BE2C (cell line): ENCODE data around the gene AGRN.

Experiments
- DNase-seq: peaks from one replicate; pipeline ENCODE4 v3.0.0-alpha.2; 2020
- H3K27me3 ChIP-seq: fragments of 250-450 bp; sonication (Bioruptor Pico); 2 replicates; pipeline ENCODE4 v1.5.1; 2020; ENCODE audit warnings: mild to moderate bottlenecking
- H3K36me3 ChIP-seq: fragments of 250-450 bp; sonication (Bioruptor Pico); 2 replicates; pipeline ENCODE4 v1.5.1; 2020; ENCODE audit warnings: mild to moderate bottlenecking
- H3K4me1 ChIP-seq: fragments of 250-450 bp; sonication (Bioruptor Pico); 2 replicates; pipeline ENCODE4 v1.5.1; 2020
- H3K4me3 ChIP-seq: 2 replicates; pipeline ENCODE4 v1.5.1; 2011; ENCODE audit warnings: low read depth, low read length
- H3K9me3 ChIP-seq: fragments of 250-450 bp; sonication (Bioruptor Pico); 2 replicates; pipeline ENCODE4 v1.5.1; 2020
- TF ChIP-seq, protein P1 (sequence below): IDR thresholded peaks from 2 replicates; pipeline ENCODE4 v1.5.1; 2012; ENCODE audit warnings: mild to moderate bottlenecking, low read depth, low read length

AGRN gene

DNA sequence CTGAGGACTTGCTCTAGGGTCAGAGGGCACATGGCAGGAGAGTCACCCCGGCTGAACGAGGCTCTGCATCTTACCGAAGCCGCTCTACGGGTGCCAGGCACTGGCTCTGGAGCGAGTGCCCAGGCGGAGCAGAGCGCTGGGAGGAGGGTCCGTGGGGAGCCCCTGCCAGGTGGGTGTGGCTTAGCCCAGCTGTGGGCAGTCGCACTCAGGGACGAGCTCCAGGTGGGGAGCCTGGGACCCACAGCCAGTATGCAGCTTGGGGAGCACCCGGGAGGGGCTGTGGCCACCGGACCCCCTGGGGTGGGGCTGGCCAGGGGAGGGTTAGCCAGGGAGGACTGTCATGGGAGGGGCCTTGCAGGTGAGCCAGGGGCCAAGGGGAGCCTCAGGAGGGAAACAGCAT lies 3.8 kb downstream of the AGRN start:
- DNase-seq = no peak
- Histone ChIP-seq H3K36me3 (no peaks in the 10 kb centered on the region), H3K4me1 (peaks cover 7% of the 10 kb centered on the region), H3K9me3 (no peaks in the 10 kb centered on the region), H3K4me3 (no peak overlapping the region), H3K27me3 (peaks cover 10% of the 10 kb centered on the region)
- TF ChIP-seq, protein P1, sequence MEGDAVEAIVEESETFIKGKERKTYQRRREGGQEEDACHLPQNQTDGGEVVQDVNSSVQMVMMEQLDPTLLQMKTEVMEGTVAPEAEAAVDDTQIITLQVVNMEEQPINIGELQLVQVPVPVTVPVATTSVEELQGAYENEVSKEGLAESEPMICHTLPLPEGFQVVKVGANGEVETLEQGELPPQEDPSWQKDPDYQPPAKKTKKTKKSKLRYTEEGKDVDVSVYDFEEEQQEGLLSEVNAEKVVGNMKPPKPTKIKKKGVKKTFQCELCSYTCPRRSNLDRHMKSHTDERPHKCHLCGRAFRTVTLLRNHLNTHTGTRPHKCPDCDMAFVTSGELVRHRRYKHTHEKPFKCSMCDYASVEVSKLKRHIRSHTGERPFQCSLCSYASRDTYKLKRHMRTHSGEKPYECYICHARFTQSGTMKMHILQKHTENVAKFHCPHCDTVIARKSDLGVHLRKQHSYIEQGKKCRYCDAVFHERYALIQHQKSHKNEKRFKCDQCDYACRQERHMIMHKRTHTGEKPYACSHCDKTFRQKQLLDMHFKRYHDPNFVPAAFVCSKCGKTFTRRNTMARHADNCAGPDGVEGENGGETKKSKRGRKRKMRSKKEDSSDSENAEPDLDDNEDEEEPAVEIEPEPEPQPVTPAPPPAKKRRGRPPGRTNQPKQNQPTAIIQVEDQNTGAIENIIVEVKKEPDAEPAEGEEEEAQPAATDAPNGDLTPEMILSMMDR = no peak

DNA sequence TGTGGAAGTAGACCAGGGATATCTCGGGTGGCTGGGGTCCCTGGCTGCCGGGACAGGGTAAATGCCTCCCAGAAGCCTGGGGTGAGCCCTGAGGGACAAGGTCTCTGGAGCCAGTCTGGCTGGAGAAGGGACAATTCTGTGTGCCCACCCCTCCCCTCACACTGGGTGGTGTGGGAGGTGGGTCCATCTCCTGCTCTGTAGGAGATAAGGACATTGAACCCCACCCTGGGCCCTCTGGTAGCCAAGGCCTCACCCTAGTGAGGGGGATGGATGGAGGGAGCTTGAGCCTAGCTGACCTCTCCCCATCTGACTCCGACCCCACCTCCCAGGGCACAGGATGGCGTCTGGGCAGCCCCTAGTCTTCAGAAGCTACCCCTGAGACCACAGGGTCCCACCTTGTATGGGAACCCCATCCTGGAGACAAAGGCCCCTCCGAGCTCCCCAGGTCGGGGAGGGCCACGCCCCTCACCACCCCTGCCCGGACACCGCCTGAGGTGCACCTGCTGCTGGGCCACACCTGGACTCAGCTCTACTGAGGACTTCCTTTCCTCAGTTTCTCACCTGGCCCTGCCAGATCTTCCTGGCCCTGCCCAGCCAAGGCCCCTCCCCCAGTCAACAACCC lies 4.3 kb downstream of the AGRN start:
- DNase-seq = no peak
- TF ChIP-seq, protein P1 = no peak
- no peaks in the 10 kb centered on the region for H3K36me3 ChIP-seq
- no peak overlapping the region for H3K4me3 ChIP-seq
- peaks cover 7% of the 10 kb centered on the region for H3K4me1 ChIP-seq
- H3K27me3 ChIP-seq = peaks cover 10% of the 10 kb centered on the region
- H3K9me3 ChIP-seq = no peaks in the 10 kb centered on the region

DNA sequence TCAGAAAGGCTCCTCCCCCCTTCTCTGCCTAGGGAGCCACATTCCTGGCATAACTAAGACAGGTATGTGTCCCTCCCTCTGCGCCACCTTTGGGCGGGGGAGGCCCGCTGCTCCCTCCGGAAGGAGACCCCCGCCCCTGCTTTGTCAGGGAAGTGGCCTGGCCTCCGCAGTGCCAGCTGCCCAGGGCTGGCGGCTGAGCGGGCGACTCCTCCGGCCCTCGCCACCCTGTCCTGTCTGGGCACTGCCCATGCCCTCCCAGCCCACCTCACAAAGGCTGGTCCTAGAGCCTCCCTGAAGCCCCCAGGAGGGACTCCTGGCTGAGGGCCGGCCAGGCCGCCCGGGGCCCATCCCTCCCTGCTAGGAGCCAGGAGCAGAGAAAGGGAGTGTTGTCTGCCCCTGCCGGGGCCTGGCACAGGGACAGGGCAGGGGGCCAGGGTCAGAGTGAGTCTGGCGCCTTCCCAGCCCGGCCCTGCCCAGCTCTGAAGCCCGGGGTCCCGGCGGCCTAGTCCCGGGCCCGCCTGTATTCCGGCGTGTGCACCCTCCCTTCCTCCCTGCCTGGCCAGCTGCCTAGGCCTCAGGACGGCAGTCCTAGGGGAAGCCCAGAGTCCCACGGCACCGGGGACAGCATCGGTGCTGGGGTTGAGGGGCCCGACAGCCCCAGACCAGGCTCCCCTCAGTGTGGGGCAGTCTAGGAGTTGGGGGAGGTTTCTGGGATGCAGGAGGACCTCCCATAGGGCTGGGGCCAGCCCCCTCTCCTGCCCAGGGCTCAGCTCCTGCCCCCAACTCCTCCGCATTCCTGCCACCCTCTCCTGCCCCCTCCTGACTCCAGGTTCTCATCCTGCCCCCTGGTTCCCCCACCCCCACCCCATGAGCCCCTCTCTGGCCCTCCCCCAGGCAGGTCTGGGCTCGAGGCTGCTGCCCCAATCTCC lies 5.1 kb downstream of the AGRN start:
- no peaks in the 10 kb centered on the region for H3K36me3 ChIP-seq
- H3K9me3 ChIP-seq = no peaks in the 10 kb centered on the region
- H3K4me1 ChIP-seq = peaks cover 7% of the 10 kb centered on the region
- no peak for DNase-seq
- TF ChIP-seq, protein P1 = no peak
- H3K27me3 ChIP-seq = peaks cover 10% of the 10 kb centered on the region
- no peak overlapping the region for H3K4me3 ChIP-seq

DNA sequence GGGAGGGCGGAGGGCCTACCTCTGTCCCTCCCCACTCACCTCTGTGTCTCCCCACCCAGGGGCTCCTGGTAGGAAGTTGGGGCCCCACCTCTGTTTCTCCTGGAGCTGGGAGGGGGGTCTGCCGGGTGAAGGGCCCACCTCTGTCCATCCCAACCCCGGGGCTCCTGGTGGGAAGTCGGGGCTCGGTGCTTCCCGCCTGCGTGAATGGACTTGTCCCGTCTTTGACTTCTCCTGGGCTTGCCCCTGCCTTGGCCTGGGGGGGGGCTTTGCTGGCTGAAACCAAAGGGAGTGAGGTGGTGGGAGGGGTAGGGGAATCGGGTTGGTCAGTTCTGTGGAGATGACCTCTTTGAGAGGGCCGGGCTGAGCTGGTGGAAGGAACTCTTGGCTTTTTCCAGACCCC lies 5.8 kb downstream of the AGRN start:
- DNase-seq = no peak

DNA sequence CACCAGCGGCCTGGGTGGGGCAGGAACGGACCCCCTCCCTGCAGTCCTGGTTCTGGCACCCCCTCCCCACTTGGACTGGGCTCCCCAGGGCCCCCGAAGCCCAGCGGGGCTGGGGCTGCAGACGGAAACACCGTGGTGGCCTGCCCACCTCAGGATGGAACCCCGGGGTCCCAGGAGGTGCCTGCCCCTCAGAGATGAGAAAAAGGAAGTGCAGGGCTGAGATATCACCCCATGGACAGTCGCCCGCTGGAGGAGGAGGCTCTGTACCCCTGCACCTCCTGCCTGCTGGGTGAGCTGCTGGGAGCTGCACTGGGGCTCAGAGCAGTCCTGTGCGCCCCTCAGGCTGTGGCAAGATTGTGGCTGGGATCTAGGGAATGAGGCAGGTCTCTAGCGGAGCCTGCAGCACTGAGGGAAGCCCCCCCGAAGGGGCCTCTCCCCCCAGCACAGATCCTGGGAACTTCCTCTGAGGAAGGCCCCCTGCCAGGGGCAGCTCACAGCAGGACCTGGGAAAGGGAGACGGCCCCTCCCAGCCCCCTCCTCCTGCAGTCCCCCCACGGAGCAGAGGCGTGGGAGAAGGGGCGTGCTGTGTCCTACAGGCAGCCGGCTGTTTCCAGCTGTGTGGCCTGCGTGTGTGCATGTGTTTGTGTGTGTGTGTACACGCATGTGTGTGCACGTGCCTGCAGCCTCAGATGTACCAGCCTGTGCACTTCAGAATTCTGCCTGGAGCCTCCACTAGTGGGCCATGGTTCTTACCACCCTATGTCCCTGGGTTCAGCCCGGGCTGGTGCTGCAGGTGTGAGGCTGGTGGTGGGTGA lies 6.9 kb downstream of the AGRN start:
- TF ChIP-seq, protein P1 = no peak
- Histone ChIP-seq H3K27me3 (no peaks in the 10 kb centered on the region; the same call in 1 of the 2 replicates), H3K4me3 (no peak overlapping the region), H3K9me3 (no peaks in the 10 kb centered on the region), H3K4me1 (no peaks in the 10 kb centered on the region), H3K36me3 (no peaks in the 10 kb centered on the region)
- no peak for DNase-seq

More for the DNA sequence above, 5.8 kb downstream of the AGRN start:
- no peak overlapping the region for H3K4me3 ChIP-seq
- H3K9me3 ChIP-seq = no peaks in the 10 kb centered on the region
- TF ChIP-seq, protein P1 = no peak
- H3K27me3 ChIP-seq = peaks cover 6% of the 10 kb centered on the region
- H3K36me3 ChIP-seq = no peaks in the 10 kb centered on the region
- peaks cover 7% of the 10 kb centered on the region for H3K4me1 ChIP-seq
